KMS-11 (cell line): ENCODE results near the gene POLR2A.

Experiments used
- H2AFZ ChIP-seq: fragments of 200-600 bp; sonication (generic); 2 replicates; pipeline ENCODE4 v1.6.1; 2016; ENCODE audit warnings: antibody characterized with exemption, mixed run types, low read depth
- H3K27ac ChIP-seq: fragments of 200-600 bp; sonication (generic); 2 replicates; pipeline ENCODE4 v1.6.1; 2016; ENCODE audit warnings: mild to moderate bottlenecking, mixed run types
- H3K27me3 ChIP-seq: fragments of 200-600 bp; sonication (generic); 2 replicates; pipeline ENCODE4 v1.6.1; 2017; ENCODE audit warnings: mild to moderate bottlenecking, low read depth, mixed run types, moderate library complexity; ENCODE audit not compliant: insufficient read depth
- H3K36me3 ChIP-seq: fragments of 200-600 bp; sonication (generic); 2 replicates; pipeline ENCODE4 v1.6.1; 2017; ENCODE audit warnings: mild to moderate bottlenecking, mixed run types; ENCODE audit not compliant: insufficient read depth
- H3K4me1 ChIP-seq: fragments of 200-600 bp; sonication (generic); 2 replicates; pipeline ENCODE4 v1.6.1; 2016; ENCODE audit warnings: mild to moderate bottlenecking, low read depth, mixed run types; ENCODE audit not compliant: poor library complexity, severe bottlenecking
- H3K4me2 ChIP-seq: fragments of 200-600 bp; sonication (generic); 2 replicates; pipeline ENCODE4 v1.7.0; 2016; ENCODE audit warnings: mild to moderate bottlenecking, mixed run types
- H3K4me3 ChIP-seq: fragments of 200-600 bp; sonication (generic); IDR thresholded peaks from 2 replicates; pipeline ENCODE4 v1.6.1; 2017; ENCODE audit warnings: low read depth, low read length, mixed read lengths; ENCODE audit not compliant: insufficient read depth
- H3K79me2 ChIP-seq: fragments of 200-600 bp; sonication (generic); 2 replicates; pipeline ENCODE4 v1.6.1; 2016; ENCODE audit warnings: low read depth, mixed run types; ENCODE audit not compliant: insufficient read depth
- H3K9ac ChIP-seq: fragments of 200-600 bp; sonication (generic); 2 replicates; pipeline ENCODE4 v1.6.1; 2016; ENCODE audit warnings: mild to moderate bottlenecking, mixed run types
- H4K20me1 ChIP-seq: fragments of 200-600 bp; sonication (generic); 2 replicates; pipeline ENCODE4 v1.6.1; 2016; ENCODE audit warnings: mild to moderate bottlenecking, mixed run types; ENCODE audit not compliant: insufficient read depth
- CTCF ChIP-seq: fragments of 200-600 bp; sonication (generic); conservative IDR thresholded peaks from 2 replicates; pipeline ENCODE4 v1.6.1; 2017; ENCODE audit warnings: low read depth, mild to moderate bottlenecking, antibody characterized with exemption, low read length, moderate library complexity, mixed read lengths

POLR2A gene

GRCh38 chr17:7437950-7438614, 46.1 kb upstream of the POLR2A start:
- Histone ChIP-seq H3K27ac (no peak overlapping the region), H3K36me3 (no peaks in the 10 kb centered on the region), H3K4me3 (no peak overlapping the region), H3K9ac (no peak overlapping the region), H3K4me2 (no peak overlapping the region), H3K4me1 (no peaks in the 10 kb centered on the region), H2AFZ (no peak overlapping the region), H3K27me3 (no peaks in the 10 kb centered on the region), H3K79me2 (no peaks in the 10 kb centered on the region), H4K20me1 (no peaks in the 10 kb centered on the region)
- no peak for TF ChIP-seq CTCF

GRCh38 chr17:7438656-7439460, 45.3 kb upstream of the POLR2A start:
- Histone ChIP-seq H3K27ac (no peak overlapping the region), H4K20me1 (no peaks in the 10 kb centered on the region), H3K4me2 (no peak overlapping the region), H3K4me3 (no peak overlapping the region), H3K9ac (no peak overlapping the region), H3K79me2 (no peaks in the 10 kb centered on the region), H3K27me3 (no peaks in the 10 kb centered on the region), H3K36me3 (no peaks in the 10 kb centered on the region), H2AFZ (no peak overlapping the region), H3K4me1 (no peaks in the 10 kb centered on the region)
- TF ChIP-seq CTCF, result no peak

GRCh38 chr17:7439462-7440112, 44.6 kb upstream of the POLR2A start, which contains the start of gene FGF11:
Gene FGF11, plus strand, starts transcription at chr17:7439512. Its CDS starts 109 bp downstream, at chr17:7439621.
- Histone ChIP-seq H2AFZ (no peak within 1 kb of the TSS), H3K4me2 (no peak within 1 kb of the TSS), H3K36me3 (no peaks in the 10 kb centered on the region), H3K9ac (no peak within 1 kb of the TSS), H3K4me3 (no peak within 1 kb of the TSS), H3K27me3 (no peaks in the 10 kb centered on the region), H3K4me1 (no peaks in the 10 kb centered on the region), H3K79me2 (no peaks in the 10 kb centered on the region), H4K20me1 (no peaks in the 10 kb centered on the region), H3K27ac (no peak within 1 kb of the TSS)
- TF ChIP-seq CTCF, result no peak

DNA sequence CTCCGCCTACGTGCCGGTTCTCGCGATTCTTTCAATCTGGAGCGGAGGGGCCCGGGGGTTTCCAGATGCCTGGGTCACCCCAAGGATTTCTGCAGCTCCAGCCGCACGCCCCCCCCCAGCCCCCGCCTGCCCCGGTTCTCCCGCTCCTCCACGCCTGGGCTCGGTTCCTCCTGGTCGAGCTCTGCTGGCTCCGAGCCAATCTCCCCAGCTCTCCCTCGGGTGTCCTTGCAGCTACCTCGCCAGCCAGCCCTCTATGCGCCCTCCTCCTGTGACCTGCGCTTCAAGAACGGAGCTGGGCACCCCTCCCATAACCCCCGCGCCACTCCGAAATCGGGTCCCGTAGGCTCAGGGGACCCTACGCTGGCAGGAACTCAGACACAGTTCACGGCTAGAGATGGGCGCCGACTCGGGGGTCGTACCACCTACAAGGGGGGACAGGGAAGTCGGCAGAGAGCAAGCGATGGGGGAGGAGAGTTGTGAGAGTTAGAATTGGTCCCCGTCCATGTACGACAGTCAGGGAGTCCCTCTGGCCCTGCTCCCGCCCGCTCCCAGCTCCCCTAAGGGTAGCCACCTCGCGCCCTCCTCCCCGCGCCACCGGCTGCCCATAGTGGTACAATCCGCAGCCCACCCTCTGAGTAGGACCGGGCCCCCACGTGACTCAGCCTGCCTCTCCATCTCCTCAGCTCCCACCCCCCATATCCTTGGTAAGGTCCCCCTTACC, 43.9 kb upstream of the POLR2A start:
- H3K4me1 ChIP-seq, result no peaks in the 10 kb centered on the region
- H3K79me2 ChIP-seq, result no peaks in the 10 kb centered on the region
- no peak for TF ChIP-seq CTCF
- H3K4me3 ChIP-seq, result no peak overlapping the region
- H3K27ac ChIP-seq, result no peak overlapping the region
- H3K4me2 ChIP-seq, result no peak overlapping the region
- no peaks in the 10 kb centered on the region for H3K27me3 ChIP-seq
- no peak overlapping the region for H3K9ac ChIP-seq
- H4K20me1 ChIP-seq, result no peaks in the 10 kb centered on the region
- no peaks in the 10 kb centered on the region for H3K36me3 ChIP-seq
- no peak overlapping the region for H2AFZ ChIP-seq
